Astrocyte of the spinal cord (primary cell): Measurements from ENCODE around the gene LPAR5.

Source experiments
- DNase-seq: peaks from one replicate; pipeline ENCODE4 v3.0.0; 2011; ENCODE audit warnings: low read depth, low spot score
- H3K4me3 ChIP-seq: 2 replicates; pipeline ENCODE4 v1.5.1; 2011; ENCODE audit warnings: low read depth, mild to moderate bottlenecking, low read length, moderate library complexity
- CTCF ChIP-seq: IDR thresholded peaks from 2 replicates; pipeline ENCODE4 v1.5.1; 2012; ENCODE audit warnings: low read depth, mild to moderate bottlenecking, low read length, inconsistent platforms
- in situ Hi-C: cut with HindIII; loops from 2 replicates; pipeline ENCODE4 v1.10.0; 2017; ENCODE audit warnings: low sequenced_read_pairs

LPAR5 gene

GRCh38 chr12:6647083-6647604 lies 11.4 kb upstream of the LPAR5 start, which contains the start of gene ACRBP:
TSS of gene ACRBP (minus strand) at chr12:6647432. CDS start at chr12:6647366, 66 bp downstream.
- peak; percentile 62 for DNase-seq
- in situ Hi-C loops = no loop called here
- no peak for TF ChIP-seq CTCF
- peak within 1 kb of the TSS; percentile 45 for H3K4me3 ChIP-seq

- in situ Hi-C loops = no loop called here
Measured at GRCh38 chr12:6646276-6647082, 10.7 kb upstream of the LPAR5 start.

GRCh38 chr12:6644903-6645302 lies 9.1 kb upstream of the LPAR5 start:
- no peak overlapping the region for H3K4me3 ChIP-seq
- DNase-seq = no peak
- TF ChIP-seq CTCF = peak; percentile 40
- in situ Hi-C loops = no loop called here

More at GRCh38 chr12:6646276-6647082, 10.7 kb upstream of the LPAR5 start:
- no peak for TF ChIP-seq CTCF
- peak overlapping the region; percentile 45 for H3K4me3 ChIP-seq
- no peak for DNase-seq

- no peak for TF ChIP-seq CTCF
- DNase-seq = no peak
- in situ Hi-C loops = no loop called here
Measured at GRCh38 chr12:6644257-6644596, 8.5 kb upstream of the LPAR5 start.

GRCh38 chr12:6643569-6644256 lies 8.0 kb upstream of the LPAR5 start:
- no peak for DNase-seq
- in situ Hi-C loops = no loop called here
- H3K4me3 ChIP-seq = no peak overlapping the region
- no peak for TF ChIP-seq CTCF

More at GRCh38 chr12:6644257-6644596, 8.5 kb upstream of the LPAR5 start:
- H3K4me3 ChIP-seq = no peak overlapping the region

- H3K4me3 ChIP-seq = no peak overlapping the region
- in situ Hi-C loops = no loop called here
- no peak for TF ChIP-seq CTCF
Measured at GRCh38 chr12:6641131-6641530, 5.4 kb upstream of the LPAR5 start.

More at GRCh38 chr12:6641131-6641530, 5.4 kb upstream of the LPAR5 start:
- DNase-seq = no peak
